ENCODE data around the gene FGF11.

GRCh38 chr17:7403043-7403726, 36.1 kb upstream of the FGF11 start:
- no peak for TF ChIP-seq POLR2A (IDR thresholded peaks at IDR 0.05; ENCODE audit: low read length)
- TF ChIP-seq GATA1 (IDR thresholded peaks at IDR 0.05; ENCODE audit: low read depth, low read length), result no peak

Measured in erythroblast (primary cell).